OCI-LY1 (cell line): ENCODE data around the gene SEC61A2.

Experiments used
- EZH2 ChIP-seq: fragments of 200-600 bp; sonication (generic), shearing (Covaris generic); IDR thresholded peaks from 2 replicates; pipeline ENCODE4 v1.8.0; 2017; ENCODE audit warnings: borderline replicate concordance, mixed run types, mild to moderate bottlenecking, antibody characterized with exemption, low read length, moderate library complexity, mixed read lengths
- TF ChIP-seq, protein P1 (sequence below): fragments of 200-600 bp; sonication (generic), shearing (Covaris generic); IDR thresholded peaks from 2 replicates; pipeline ENCODE4 v1.5.1; 2017; ENCODE audit warnings: mild to moderate bottlenecking, antibody characterized with exemption, low read length, moderate library complexity, mixed read lengths

DNA sequence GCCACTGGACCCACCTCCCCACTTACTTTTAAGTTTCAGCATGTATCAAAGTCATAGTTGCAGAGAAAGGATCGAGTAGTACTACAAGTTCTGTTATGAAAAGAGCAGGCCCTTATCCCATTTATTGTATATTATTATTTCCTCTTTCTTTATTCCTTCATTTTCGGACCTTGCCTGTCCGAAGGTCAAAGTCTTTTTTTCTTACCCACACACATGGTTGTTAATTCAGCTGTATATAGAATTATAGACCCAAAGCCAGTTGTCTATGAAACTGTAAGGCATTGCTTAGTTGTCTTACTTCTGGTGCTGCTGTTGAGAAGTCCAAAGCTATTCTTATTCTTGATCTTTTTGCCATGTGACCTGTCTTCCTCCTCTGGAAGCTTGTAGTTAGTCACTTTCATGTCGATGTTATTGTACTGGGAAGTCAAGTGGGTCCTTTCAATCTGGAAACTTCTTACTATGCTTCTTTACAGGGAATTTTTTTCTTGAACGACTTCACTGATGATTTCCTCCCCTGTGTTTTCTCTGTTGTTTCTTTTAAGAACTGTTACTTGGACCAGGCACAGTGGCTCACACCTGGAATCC is 57.9 kb downstream of the SEC61A2 start:
- TF ChIP-seq, protein P1, sequence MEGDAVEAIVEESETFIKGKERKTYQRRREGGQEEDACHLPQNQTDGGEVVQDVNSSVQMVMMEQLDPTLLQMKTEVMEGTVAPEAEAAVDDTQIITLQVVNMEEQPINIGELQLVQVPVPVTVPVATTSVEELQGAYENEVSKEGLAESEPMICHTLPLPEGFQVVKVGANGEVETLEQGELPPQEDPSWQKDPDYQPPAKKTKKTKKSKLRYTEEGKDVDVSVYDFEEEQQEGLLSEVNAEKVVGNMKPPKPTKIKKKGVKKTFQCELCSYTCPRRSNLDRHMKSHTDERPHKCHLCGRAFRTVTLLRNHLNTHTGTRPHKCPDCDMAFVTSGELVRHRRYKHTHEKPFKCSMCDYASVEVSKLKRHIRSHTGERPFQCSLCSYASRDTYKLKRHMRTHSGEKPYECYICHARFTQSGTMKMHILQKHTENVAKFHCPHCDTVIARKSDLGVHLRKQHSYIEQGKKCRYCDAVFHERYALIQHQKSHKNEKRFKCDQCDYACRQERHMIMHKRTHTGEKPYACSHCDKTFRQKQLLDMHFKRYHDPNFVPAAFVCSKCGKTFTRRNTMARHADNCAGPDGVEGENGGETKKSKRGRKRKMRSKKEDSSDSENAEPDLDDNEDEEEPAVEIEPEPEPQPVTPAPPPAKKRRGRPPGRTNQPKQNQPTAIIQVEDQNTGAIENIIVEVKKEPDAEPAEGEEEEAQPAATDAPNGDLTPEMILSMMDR: no peak
- TF ChIP-seq EZH2: no peak
